Measurements from ENCODE around the gene CD5L. TPM values are rescaled to one million over a fixed set of nuclear protein-coding genes. Genes with fewer than 3 reads are reported as not detected.

The CD5L gene
- not detected for polyA plus RNA-seq (2013, experiment 1 of 2)
- polyA plus RNA-seq (2013, experiment 2 of 2), result not detected

DNA sequence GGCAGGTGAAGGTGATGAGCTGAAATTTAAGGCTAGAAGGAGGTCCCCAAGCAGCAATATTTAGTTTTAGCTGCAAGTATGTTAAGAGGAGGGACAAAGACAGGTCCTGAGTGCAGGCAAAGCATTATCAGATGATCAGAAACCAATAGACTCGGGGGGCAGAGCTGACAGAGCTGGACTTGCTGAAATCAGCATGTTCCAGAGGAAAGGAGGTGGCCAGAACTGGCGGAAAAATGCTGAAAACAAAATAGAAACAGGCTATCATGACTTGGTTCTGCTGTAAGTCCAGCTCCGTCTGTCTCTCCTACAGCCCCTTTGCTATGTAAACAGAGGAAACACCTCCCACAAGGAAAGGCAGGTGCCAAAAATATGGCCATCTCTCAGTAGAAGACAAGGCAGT is at the start of gene CD5L:
Gene CD5L (minus strand): TSS at position 101 of the 400 bp plus-strand sequence. CDS start 107 bp downstream, outside the sequence.
- Histone ChIP-seq H3K36me3 (ENCODE audit: insufficient read depth, low read length) (no peaks in the 10 kb centered on the region), H3K27ac (ENCODE audit: low read depth, low read length) (no peak within 1 kb of the TSS), H3K9ac (ENCODE audit: low read depth, low read length) (no peak within 1 kb of the TSS), H3K9me3 (ENCODE audit: insufficient read depth, low read depth, low read length) (no peaks in the 10 kb centered on the region), H3K27me3 (ENCODE audit: insufficient read depth, low read length) (no peaks in the 10 kb centered on the region), H3K4me3 (ENCODE audit: low read length) (no peak within 1 kb of the TSS), H3K4me1 (ENCODE audit: insufficient read depth, low read length) (no peaks in the 10 kb centered on the region)
- WGBS, result 91% methylated on average over 3 of the region's 3 CpGs

DNA sequence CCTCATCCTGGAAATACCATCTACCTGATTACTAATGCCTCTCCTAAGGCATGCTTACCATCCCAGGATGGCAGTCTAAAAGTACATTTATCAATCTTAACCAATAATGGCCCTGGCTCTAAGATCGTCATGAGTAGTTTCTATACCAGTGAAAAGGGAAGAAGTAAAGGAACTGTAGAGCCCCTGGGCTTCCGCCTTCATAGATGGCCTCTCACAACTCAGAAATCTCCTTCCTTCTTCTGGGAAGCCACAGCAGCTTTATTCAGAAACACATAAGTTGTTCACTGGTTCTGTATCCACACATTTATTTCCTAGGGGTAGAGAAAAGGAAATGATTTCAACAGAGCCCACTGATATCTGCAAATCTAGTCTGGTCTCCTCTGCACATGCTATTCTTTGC is 41.0 kb upstream of the CD5L start:
- H3K9me3 ChIP-seq (ENCODE audit: insufficient read depth, low read depth, low read length), result no peaks in the 10 kb centered on the region
- no peaks in the 10 kb centered on the region for H3K27me3 ChIP-seq (ENCODE audit: insufficient read depth, low read length)
- WGBS, result 90% methylated on average over 2 of the region's 2 CpGs
- H3K4me3 ChIP-seq (ENCODE audit: low read length), result no peak overlapping the region
- H3K4me1 ChIP-seq (ENCODE audit: insufficient read depth, low read length), result no peaks in the 10 kb centered on the region
- no peak overlapping the region for H3K9ac ChIP-seq (ENCODE audit: low read depth, low read length)
- no peaks in the 10 kb centered on the region for H3K36me3 ChIP-seq (ENCODE audit: insufficient read depth, low read length)
- H3K27ac ChIP-seq (ENCODE audit: low read depth, low read length), result no peak overlapping the region

DNA sequence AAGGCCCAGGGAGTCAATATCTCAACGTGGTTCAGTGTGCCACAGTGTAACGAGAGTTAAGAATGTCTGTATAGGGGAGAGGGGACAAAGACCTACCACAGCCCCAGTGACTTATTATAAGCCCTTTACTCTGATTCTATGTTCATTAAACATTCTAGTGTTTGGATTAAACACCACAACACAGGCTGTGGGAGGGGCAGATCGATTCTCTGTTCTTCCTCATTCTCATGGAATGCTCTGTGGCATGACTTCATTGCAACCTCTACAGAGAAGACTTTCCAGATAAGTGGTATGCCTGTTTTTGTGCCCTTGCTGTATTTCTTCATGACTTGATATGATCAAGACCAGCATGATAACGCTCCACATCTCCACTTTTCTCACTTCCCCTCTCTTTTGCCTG is 39.0 kb upstream of the CD5L start:
- Histone ChIP-seq H3K27ac (ENCODE audit: low read depth, low read length) (no peak overlapping the region), H3K36me3 (ENCODE audit: insufficient read depth, low read length) (no peaks in the 10 kb centered on the region), H3K9ac (ENCODE audit: low read depth, low read length) (no peak overlapping the region), H3K27me3 (ENCODE audit: insufficient read depth, low read length) (no peaks in the 10 kb centered on the region), H3K4me3 (ENCODE audit: low read length) (no peak overlapping the region), H3K4me1 (ENCODE audit: insufficient read depth, low read length) (no peaks in the 10 kb centered on the region), H3K9me3 (ENCODE audit: insufficient read depth, low read depth, low read length) (no peaks in the 10 kb centered on the region)
- WGBS, result 91% methylated on average over 4 of the region's 4 CpGs

DNA sequence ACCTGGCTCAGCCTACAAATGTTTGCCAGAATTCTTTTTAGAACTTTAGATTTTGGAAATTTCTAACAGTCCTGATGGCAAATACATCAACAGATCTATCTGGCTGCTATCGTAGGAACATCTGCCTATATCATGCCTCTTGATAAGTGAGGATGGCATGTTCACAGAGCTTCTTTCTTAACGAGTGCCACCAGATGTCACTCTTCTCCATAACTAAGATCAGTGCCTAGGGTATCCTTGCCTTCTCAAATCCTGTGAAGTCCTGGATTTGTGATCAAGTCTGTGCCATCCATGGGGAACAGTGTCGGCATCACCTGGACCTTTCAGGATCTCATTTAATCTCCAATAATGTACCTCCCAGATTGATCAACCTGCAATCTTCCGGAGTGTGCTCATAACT is 36.5 kb upstream of the CD5L start:
- H3K4me3 ChIP-seq (ENCODE audit: low read length), result no peak overlapping the region
- no peak overlapping the region for H3K9ac ChIP-seq (ENCODE audit: low read depth, low read length)
- no peaks in the 10 kb centered on the region for H3K4me1 ChIP-seq (ENCODE audit: insufficient read depth, low read length)
- H3K27me3 ChIP-seq (ENCODE audit: insufficient read depth, low read length), result no peaks in the 10 kb centered on the region
- no peaks in the 10 kb centered on the region for H3K9me3 ChIP-seq (ENCODE audit: insufficient read depth, low read depth, low read length)
- WGBS, result 61% methylated on average over 4 of the region's 4 CpGs
- no peaks in the 10 kb centered on the region for H3K36me3 ChIP-seq (ENCODE audit: insufficient read depth, low read length)
- no peak overlapping the region for H3K27ac ChIP-seq (ENCODE audit: low read depth, low read length)

DNA sequence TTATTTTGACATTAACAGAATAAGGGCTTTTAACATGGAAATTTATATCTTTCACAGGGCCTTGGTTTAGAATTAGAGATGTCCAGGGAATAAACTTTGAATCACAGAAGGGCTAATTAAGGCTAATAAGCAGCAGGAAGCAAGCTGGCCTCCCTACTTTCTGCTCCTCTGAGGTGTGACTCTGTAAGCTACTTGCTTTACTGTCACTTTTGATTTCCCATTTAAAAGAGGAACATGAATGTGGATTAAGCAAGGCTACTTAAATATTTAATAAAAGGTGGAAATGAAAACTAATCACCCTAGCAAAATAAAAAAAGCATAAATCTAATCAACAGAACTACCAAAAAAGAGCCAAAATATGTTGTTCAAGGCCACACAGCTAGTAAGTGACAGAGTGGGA is 28.9 kb upstream of the CD5L start:
- no peak overlapping the region for H3K4me3 ChIP-seq (ENCODE audit: low read length)
- peaks cover 21% of the 10 kb centered on the region for H3K4me1 ChIP-seq (ENCODE audit: insufficient read depth, low read length)
- H3K27me3 ChIP-seq (ENCODE audit: insufficient read depth, low read length), result no peaks in the 10 kb centered on the region
- no peak overlapping the region; the same call in 1 of the 2 replicates for H3K9ac ChIP-seq (ENCODE audit: low read depth, low read length)
- H3K27ac ChIP-seq (ENCODE audit: low read depth, low read length), result no peak overlapping the region
- H3K9me3 ChIP-seq (ENCODE audit: insufficient read depth, low read depth, low read length), result peaks cover 6% of the 10 kb centered on the region; the same call in 1 of the 2 replicates
- H3K36me3 ChIP-seq (ENCODE audit: insufficient read depth, low read length), result no peaks in the 10 kb centered on the region

DNA sequence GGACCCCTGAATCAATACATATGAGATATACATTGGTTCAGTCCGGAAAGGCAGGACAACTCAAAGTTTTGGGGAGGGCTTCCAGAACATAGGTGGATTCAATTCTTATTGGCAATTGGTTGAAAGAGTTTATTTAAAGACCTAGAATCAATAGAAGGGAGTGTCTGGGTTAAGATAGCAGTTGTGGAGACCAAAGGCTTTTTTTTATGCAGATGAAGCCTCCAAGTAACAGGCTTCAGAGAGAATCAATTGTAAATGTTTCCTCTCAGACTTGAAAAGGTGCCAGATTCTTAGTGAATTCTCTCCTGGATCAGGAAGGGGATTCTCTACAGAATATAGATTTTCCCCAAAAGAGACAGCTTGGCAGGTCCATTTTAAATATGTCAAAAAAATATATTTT is 27.0 kb upstream of the CD5L start:
- H3K27ac ChIP-seq (ENCODE audit: low read depth, low read length), result no peak overlapping the region
- H3K9me3 ChIP-seq (ENCODE audit: insufficient read depth, low read depth, low read length), result peaks cover 6% of the 10 kb centered on the region; the same call in 1 of the 2 replicates
- H3K4me1 ChIP-seq (ENCODE audit: insufficient read depth, low read length), result peaks cover 21% of the 10 kb centered on the region
- H3K4me3 ChIP-seq (ENCODE audit: low read length), result no peak overlapping the region
- 35% methylated on average over 1 of the region's 1 CpG for WGBS
- no peaks in the 10 kb centered on the region for H3K36me3 ChIP-seq (ENCODE audit: insufficient read depth, low read length)
- no peaks in the 10 kb centered on the region for H3K27me3 ChIP-seq (ENCODE audit: insufficient read depth, low read length)
- H3K9ac ChIP-seq (ENCODE audit: low read depth, low read length), result no peak overlapping the region

DNA sequence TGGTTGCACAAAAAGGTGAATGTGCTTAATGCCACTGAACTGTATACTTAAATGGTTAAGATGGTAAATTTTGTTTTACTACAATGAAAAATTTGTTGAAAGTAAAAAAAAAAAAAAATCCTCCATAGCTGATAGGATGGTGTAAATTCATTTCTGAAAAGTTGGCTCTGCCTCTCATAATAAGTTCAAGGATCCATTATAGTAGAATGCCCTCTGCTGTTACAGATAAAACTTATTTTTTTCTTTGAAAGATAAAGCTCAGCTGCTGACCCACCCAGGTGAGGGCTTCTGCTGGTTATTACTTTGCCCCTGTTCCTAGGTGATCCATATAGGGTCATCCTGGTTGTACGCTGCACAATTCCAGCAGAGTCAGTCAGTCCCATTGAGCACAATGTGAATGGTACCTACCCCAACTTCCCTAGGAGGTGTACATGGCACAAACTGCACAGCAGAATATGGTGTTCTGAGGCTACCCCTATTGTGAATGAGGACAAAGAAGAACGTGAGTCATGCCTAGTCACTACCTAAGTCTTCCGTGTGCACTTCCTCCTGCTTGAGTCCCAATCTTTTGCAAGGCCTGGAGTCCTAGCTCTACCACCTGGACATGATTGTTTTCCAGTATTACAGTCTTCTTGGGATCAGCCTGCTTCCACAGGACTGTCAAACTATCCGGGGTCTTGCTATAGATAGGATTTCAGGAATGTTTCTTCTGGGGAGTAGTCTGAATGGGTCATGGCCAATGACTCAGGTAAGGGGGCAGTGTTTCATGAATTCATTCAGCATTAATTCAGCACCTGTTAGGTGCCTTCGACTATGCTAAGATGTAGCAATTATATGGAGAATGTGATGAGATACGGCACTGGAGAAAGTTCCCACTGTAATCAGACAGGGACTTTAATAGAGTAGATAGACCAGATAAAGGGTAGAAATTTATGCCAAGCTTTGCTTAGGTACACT is 20.8 kb upstream of the CD5L start:
- Histone ChIP-seq H3K9ac (ENCODE audit: low read depth, low read length) (no peak overlapping the region), H3K4me3 (ENCODE audit: low read length) (no peak overlapping the region)
- 90% methylated on average over 6 of the region's 6 CpGs for WGBS

DNA sequence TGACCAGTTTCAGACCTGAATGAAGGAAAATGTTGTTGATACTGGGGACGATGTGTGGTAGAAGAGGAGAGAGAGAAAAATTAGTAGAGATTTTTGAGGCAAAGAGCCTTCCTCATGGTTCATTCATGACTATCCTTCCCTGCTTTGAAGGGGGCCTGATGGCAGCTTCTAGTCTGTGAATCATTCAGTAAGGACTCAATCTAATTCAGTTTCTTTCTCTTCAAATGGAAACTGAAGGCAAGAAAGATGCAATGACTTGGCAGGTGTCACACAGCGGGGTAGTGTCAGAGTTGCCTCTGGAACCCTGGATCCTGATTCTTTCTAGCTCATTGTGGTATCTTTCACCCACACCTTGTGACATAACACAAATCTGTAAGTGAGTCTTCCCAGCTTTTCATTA is 14.9 kb upstream of the CD5L start:
- H3K27me3 ChIP-seq (ENCODE audit: insufficient read depth, low read length), result no peaks in the 10 kb centered on the region
- no peaks in the 10 kb centered on the region for H3K4me1 ChIP-seq (ENCODE audit: insufficient read depth, low read length)
- no peaks in the 10 kb centered on the region for H3K36me3 ChIP-seq (ENCODE audit: insufficient read depth, low read length)
- H3K9ac ChIP-seq (ENCODE audit: low read depth, low read length), result no peak overlapping the region
- H3K9me3 ChIP-seq (ENCODE audit: insufficient read depth, low read depth, low read length), result no peaks in the 10 kb centered on the region
- H3K27ac ChIP-seq (ENCODE audit: low read depth, low read length), result no peak overlapping the region
- 87% methylated on average over 2 of the region's 2 CpGs for WGBS
- no peak overlapping the region for H3K4me3 ChIP-seq (ENCODE audit: low read length)

More for the DNA sequence above, 20.8 kb upstream of the CD5L start:
- Histone ChIP-seq H3K27ac (ENCODE audit: low read depth, low read length) (no peak overlapping the region), H3K27me3 (ENCODE audit: insufficient read depth, low read length) (no peaks in the 10 kb centered on the region), H3K36me3 (ENCODE audit: insufficient read depth, low read length) (no peaks in the 10 kb centered on the region), H3K4me1 (ENCODE audit: insufficient read depth, low read length) (no peaks in the 10 kb centered on the region), H3K9me3 (ENCODE audit: insufficient read depth, low read depth, low read length) (no peaks in the 10 kb centered on the region)

DNA sequence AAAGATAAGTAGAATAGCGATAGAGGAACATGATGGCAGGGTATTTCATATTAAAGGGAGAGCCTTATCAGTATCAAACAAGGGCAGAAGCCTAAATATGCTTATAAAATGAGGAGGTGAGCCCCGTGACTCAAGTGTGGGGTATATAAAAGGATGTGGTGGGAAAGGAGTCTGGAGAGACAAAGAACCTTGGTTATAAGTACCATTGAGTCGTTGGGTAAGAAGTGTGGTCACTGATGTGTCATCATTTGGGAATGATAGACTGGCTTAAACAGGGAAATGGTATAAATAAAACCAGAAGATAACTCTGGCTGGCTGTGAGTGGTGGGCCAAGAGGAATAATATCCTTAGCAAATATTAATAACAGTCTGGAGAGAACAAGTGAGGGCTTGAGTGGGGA is 10.9 kb upstream of the CD5L start:
- Histone ChIP-seq H3K4me1 (ENCODE audit: insufficient read depth, low read length) (no peaks in the 10 kb centered on the region), H3K9me3 (ENCODE audit: insufficient read depth, low read depth, low read length) (no peaks in the 10 kb centered on the region), H3K27ac (ENCODE audit: low read depth, low read length) (no peak overlapping the region), H3K27me3 (ENCODE audit: insufficient read depth, low read length) (no peaks in the 10 kb centered on the region), H3K36me3 (ENCODE audit: insufficient read depth, low read length) (no peaks in the 10 kb centered on the region), H3K4me3 (ENCODE audit: low read length) (no peak overlapping the region), H3K9ac (ENCODE audit: low read depth, low read length) (no peak overlapping the region)
- 87% methylated on average over 3 of the region's 3 CpGs for WGBS

DNA sequence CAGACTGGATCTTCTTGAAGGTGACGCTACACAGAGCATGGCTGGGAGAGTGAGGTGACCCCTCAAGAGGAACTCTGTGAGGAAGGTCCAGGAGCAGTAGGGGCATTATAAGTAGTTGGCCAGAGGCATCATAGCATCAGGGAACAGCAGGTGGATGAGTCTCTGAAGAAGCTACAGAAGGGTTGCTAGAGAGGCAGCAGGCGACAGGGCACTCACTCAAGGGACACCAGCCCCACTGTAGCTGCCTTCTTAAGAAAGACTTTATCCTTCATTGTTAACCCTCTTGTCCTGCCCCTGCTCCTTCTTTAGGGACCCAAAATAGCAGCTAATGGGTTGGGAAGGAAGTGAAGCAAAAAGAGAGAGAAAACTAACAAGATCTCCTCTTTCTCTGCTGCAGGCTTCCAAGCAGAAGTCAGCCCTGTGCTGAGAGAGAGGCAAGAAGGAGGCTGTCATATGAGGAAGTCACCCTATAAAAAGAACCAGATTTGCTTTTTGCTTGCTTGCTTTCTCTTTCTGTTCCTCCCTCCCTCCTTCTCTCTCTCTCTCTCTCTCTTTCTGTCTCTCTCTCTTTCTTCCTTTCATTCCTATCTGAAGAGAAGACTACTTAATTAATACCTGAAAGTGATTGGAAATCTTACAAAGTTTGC is 7.7 kb upstream of the CD5L start:
- Histone ChIP-seq H3K27me3 (ENCODE audit: insufficient read depth, low read length) (no peaks in the 10 kb centered on the region), H3K27ac (ENCODE audit: low read depth, low read length) (no peak overlapping the region), H3K4me3 (ENCODE audit: low read length) (no peak overlapping the region), H3K9ac (ENCODE audit: low read depth, low read length) (no peak overlapping the region), H3K36me3 (ENCODE audit: insufficient read depth, low read length) (no peaks in the 10 kb centered on the region), H3K4me1 (ENCODE audit: insufficient read depth, low read length) (no peaks in the 10 kb centered on the region), H3K9me3 (ENCODE audit: insufficient read depth, low read depth, low read length) (no peaks in the 10 kb centered on the region)
- WGBS, result 87% methylated on average over 2 of the region's 2 CpGs

DNA sequence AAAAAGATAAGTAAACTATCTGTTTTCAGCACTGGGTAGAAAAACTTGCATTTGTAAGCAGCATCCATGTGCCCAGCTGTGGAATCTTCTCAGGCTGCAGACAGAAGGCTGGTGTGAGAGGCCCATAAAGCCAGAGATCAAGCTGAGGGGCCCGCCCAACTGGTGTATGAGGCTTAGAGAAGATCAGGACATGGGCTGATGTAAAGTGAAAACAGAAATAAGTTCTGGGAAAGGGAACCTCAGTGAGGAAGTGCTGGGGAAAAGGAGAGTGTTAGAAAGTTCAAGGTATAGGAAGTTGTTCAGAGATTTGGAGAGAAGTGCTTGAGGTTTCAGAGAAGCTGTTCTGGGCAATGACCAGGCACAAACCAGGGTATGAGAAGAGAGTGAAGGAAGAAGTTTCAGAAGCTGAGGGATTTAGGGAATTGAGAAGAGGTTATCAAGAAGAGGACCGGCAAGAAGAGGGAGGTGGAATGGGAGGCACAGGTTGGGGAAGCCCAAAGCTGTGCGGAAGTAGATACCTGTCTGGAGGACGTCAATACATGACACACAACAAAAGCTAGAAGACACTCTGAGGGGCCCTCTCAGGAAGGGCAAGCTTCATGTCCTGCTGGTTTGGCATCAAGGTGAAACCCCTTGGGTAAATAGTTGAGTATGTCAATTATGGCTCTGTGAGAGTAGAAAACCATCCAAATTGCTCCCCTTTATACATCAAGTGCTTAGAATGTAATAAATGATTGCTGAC is 2.7 kb upstream of the CD5L start:
- H3K36me3 ChIP-seq (ENCODE audit: insufficient read depth, low read length), result no peaks in the 10 kb centered on the region
- no peak overlapping the region for H3K9ac ChIP-seq (ENCODE audit: low read depth, low read length)
- no peak overlapping the region for H3K27ac ChIP-seq (ENCODE audit: low read depth, low read length)
- no peaks in the 10 kb centered on the region for H3K9me3 ChIP-seq (ENCODE audit: insufficient read depth, low read depth, low read length)
- WGBS, result 96% methylated on average over 4 of the region's 4 CpGs
- no peak overlapping the region for H3K4me3 ChIP-seq (ENCODE audit: low read length)
- no peaks in the 10 kb centered on the region for H3K4me1 ChIP-seq (ENCODE audit: insufficient read depth, low read length)
- H3K27me3 ChIP-seq (ENCODE audit: insufficient read depth, low read length), result no peaks in the 10 kb centered on the region

Data from HUES64 (cell line).